Mammary epithelial cell (primary cell): ENCODE results near the gene CD109.

Experiments used
- EZH2 ChIP-seq: IDR thresholded peaks from 2 replicates; pipeline ENCODE4 v1.6.1; 2012; ENCODE audit warnings: low read length, inconsistent platforms, borderline replicate concordance
- TF ChIP-seq, protein P1 (sequence below), 2 donors: IDR thresholded peaks in 1 of 2; conservative IDR thresholded peaks in 1 of 2; 2 replicates each; pipeline ENCODE4 v1.5.1; 2011 to 2012; ENCODE audit warnings: inconsistent platforms in 2 of 2, low read length in 2 of 2, mild to moderate bottlenecking in 2 of 2, control low read depth in 1 of 2, low read depth in 1 of 2; ENCODE audit not compliant: insufficient read depth in 1 of 2; ENCODE audit errors: extremely low read depth in 1 of 2

DNA sequence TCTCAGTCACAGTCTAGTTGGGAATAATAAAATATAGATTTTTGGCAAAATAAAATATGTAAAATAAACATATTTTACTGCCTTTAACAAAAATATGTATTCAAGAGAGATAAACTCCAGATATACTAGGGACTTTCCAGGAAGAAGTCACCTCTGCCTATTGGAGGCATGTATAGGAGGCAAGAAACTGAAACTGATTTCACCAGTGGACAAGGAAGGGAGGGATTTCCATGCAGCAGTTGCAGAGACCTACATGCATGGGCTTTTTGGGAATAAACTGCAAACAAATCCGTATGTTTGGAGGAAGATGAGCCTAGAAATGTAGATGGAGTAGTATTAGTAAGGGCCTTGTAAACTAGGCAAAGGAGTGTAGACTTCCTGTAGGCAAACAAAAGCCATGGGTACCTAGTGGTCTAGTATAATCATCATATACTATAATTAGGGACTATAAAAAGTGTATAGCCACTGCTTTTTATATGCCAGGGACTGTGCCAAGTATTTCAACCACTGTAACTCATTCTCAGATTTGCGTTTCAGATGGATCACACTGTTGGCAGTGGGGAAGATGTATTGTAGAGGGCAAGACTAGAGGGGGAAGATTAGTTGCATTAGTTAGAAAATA, 38.9 kb downstream of the CD109 start:
- TF ChIP-seq, protein P1, sequence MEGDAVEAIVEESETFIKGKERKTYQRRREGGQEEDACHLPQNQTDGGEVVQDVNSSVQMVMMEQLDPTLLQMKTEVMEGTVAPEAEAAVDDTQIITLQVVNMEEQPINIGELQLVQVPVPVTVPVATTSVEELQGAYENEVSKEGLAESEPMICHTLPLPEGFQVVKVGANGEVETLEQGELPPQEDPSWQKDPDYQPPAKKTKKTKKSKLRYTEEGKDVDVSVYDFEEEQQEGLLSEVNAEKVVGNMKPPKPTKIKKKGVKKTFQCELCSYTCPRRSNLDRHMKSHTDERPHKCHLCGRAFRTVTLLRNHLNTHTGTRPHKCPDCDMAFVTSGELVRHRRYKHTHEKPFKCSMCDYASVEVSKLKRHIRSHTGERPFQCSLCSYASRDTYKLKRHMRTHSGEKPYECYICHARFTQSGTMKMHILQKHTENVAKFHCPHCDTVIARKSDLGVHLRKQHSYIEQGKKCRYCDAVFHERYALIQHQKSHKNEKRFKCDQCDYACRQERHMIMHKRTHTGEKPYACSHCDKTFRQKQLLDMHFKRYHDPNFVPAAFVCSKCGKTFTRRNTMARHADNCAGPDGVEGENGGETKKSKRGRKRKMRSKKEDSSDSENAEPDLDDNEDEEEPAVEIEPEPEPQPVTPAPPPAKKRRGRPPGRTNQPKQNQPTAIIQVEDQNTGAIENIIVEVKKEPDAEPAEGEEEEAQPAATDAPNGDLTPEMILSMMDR (conservative IDR thresholded peaks at IDR 0.05 in 1 of 2, IDR thresholded peaks at IDR 0.05 in 1 of 2; ENCODE audit: extremely low read depth in 1 of 2, insufficient read depth in 1 of 2, low read depth in 1 of 2, low read length in 2 of 2): no peak
- TF ChIP-seq EZH2: no peak
